K562 (cell line): ENCODE measurements around the gene EVA1B. TPM values are rescaled to one million over a fixed set of nuclear protein-coding genes. Genes with fewer than 3 reads are reported as not detected.

Experiments
- ATAC-seq: fragments of 200-7000 bp; cut with Tn5 transposase; 3 replicates; pipeline ENCODE4 v1.9.1; 2020; ENCODE audit warnings: moderate library complexity
- BruUV-seq: library from RNA; stranded (reverse); fragments of 400-500 nt; replicated peaks from 2 replicates; lab custom pipeline; 2021; lab: Mats Ljungman, UMichigan
- CTCF ChIA-PET: fragments of 300-600 bp; formaldehyde crosslinking; extraction: SDS; loops from one replicate; lab custom pipeline; 2021; ENCODE audit warnings: low intra/inter-chr PET ratio; lab: Yijun Ruan, JAX
- POLR2A ChIA-PET: fragments of 300-600, 350-650 bp; sonication (Branson Sonifier 250); formaldehyde crosslinking; extraction: SDS; loops from one replicate; lab custom pipeline; 2021; ENCODE audit warnings: antibody characterized with exemption, inconsistent platforms; lab: Yijun Ruan, JAX
- DNase-seq, 4 experiments: peaks; one replicate each; pipeline versions ENCODE4 v3.0.0 to v3.0.0-alpha.2; 2011 to 2018; ENCODE audit warnings: low spot score in 3 of 4, mixed read lengths in 3 of 4; ENCODE audit errors: extremely low read depth in 1 of 4
- FAIRE-seq: peaks from 2 replicates; lab custom pipeline; 2011; peaks lifted over from hg19 to GRCh38; lab: Jason Lieb, UNC
- H2AFZ ChIP-seq: 2 replicates; pipeline ENCODE4 v1.6.0; 2011; ENCODE audit warnings: low read depth, low read length, control low read depth, inconsistent platforms
- H3K27ac ChIP-seq: fragments of 200-600 bp; 3 replicates; pipeline ENCODE4 v1.8.0; 2011; ENCODE audit warnings: low read depth, mild to moderate bottlenecking, control low read depth, inconsistent platforms, low read length, moderate library complexity, mixed read lengths; ENCODE audit errors: extremely low read depth
- H3K27me3 ChIP-seq, 2 experiments: fragments of 300-600 bp in 1 of 2; 2 replicates in 1 of 2; 3 replicates in 1 of 2; pipeline versions ENCODE4 v1.6.0 to v1.8.0; 2011; ENCODE audit warnings: inconsistent platforms in 2 of 2, low read length in 2 of 2, mild to moderate bottlenecking in 1 of 2, mixed read lengths in 1 of 2, moderate library complexity in 1 of 2; ENCODE audit not compliant: control insufficient read depth in 2 of 2, insufficient read depth in 2 of 2
- H3K36me3 ChIP-seq: fragments of 300-600 bp; 3 replicates; pipeline ENCODE4 v1.8.0; 2011; ENCODE audit warnings: mild to moderate bottlenecking, low read length, inconsistent platforms; ENCODE audit not compliant: control insufficient read depth, insufficient read depth
- H3K4me1 ChIP-seq, 2 experiments: fragments of 200-600 bp in 1 of 2; replicated peaks in 1 of 2; 2 replicates in 1 of 2; 3 replicates in 1 of 2; pipeline versions ENCODE4 v1.5.1 to v1.8.0; 2011; ENCODE audit warnings: inconsistent platforms in 2 of 2, low read length in 2 of 2, mild to moderate bottlenecking in 1 of 2, mixed read lengths in 1 of 2, moderate library complexity in 1 of 2; ENCODE audit not compliant: control insufficient read depth in 2 of 2, insufficient read depth in 2 of 2
- H3K4me2 ChIP-seq: 2 replicates; pipeline ENCODE4 v1.6.1; 2011; ENCODE audit warnings: low read length, control low read depth, inconsistent platforms, mixed read lengths; ENCODE audit not compliant: insufficient read depth
- H3K4me3 ChIP-seq: fragments of 200-600 bp; sonication (generic), shearing (Covaris generic); 2 replicates; pipeline ENCODE4 v1.5.1; 2016; ENCODE audit warnings: control low read depth, inconsistent platforms
- H3K79me2 ChIP-seq: fragments of 200-600 bp; 3 replicates; pipeline ENCODE4 v1.8.0; 2011; ENCODE audit warnings: low read length, inconsistent platforms; ENCODE audit not compliant: control insufficient read depth, insufficient read depth
- H3K9ac ChIP-seq, 2 experiments: 2 replicates each; pipeline versions ENCODE4 v1.6.0 to v1.6.1; 2011; ENCODE audit warnings: low read depth in 2 of 2, low read length in 2 of 2, control low read depth in 1 of 2, inconsistent platforms in 1 of 2, mild to moderate bottlenecking in 1 of 2, mixed read lengths in 1 of 2; ENCODE audit not compliant: insufficient read depth in 1 of 2
- H3K9me1 ChIP-seq: one replicate; pipeline ENCODE4 v1.6.0; 2011; ENCODE audit warnings: inconsistent platforms, mild to moderate bottlenecking, low read length, moderate library complexity; ENCODE audit not compliant: control insufficient read depth, insufficient read depth
- H3K9me3 ChIP-seq: replicated peaks from 2 replicates; pipeline ENCODE4 v1.5.1; 2011; ENCODE audit warnings: low read depth, low read length, inconsistent platforms; ENCODE audit not compliant: control insufficient read depth, insufficient read depth
- H4K20me1 ChIP-seq: replicated peaks from 2 replicates; pipeline ENCODE4 v1.6.1; 2011; ENCODE audit warnings: low read length, inconsistent platforms, mixed read lengths; ENCODE audit not compliant: control insufficient read depth, insufficient read depth
- ASH1L ChIP-seq: fragments of 450-650 bp; IDR thresholded peaks from 2 replicates; pipeline ENCODE4 v1.6.1; 2018; ENCODE audit warnings: borderline replicate concordance, mild to moderate bottlenecking, low read depth; ENCODE audit not compliant: partially characterized antibody
- CREM ChIP-seq: IDR thresholded peaks from 2 replicates; pipeline ENCODE4 v1.6.1; 2014; ENCODE audit warnings: antibody characterized with exemption, low read depth
- EGR1 ChIP-seq: fragments of 450-650 bp; conservative IDR thresholded peaks from 2 replicates; pipeline ENCODE4 v1.6.1; 2017; ENCODE audit warnings: mild to moderate bottlenecking
- POLR2G ChIP-seq: fragments of 200-400 bp; formaldehyde crosslinking; IDR thresholded peaks from 2 replicates; pipeline ENCODE4 v1.6.1; 2017; ENCODE audit warnings: low read depth, mild to moderate bottlenecking, antibody characterized with exemption, low read length, moderate library complexity
- SAFB ChIP-seq: fragments of 200-400 bp; formaldehyde crosslinking; IDR thresholded peaks from 2 replicates; pipeline ENCODE4 v1.6.1; 2017; ENCODE audit warnings: low read depth, low read length, borderline replicate concordance
- ZNF274 ChIP-seq: IDR thresholded peaks from 2 replicates; pipeline ENCODE4 v1.6.1; 2011; ENCODE audit warnings: low read depth, mild to moderate bottlenecking, low read length, moderate library complexity, borderline replicate concordance
- ZNF444 ChIP-seq: fragments of 250-450 bp; sonication (Bioruptor Pico); IDR thresholded peaks from 2 replicates; pipeline ENCODE4 v1.4.0; 2020; ENCODE audit warnings: mild to moderate bottlenecking, moderate library complexity
- WGBS: fragments of 100-300 bp; shearing (Covaris generic); methylation state at CpG from one replicate; pipeline ENCODE4 v1.1.6; 2016; ENCODE audit warnings: low coverage, mixed read lengths; ENCODE audit not compliant: insufficient coverage; ENCODE audit errors: missing lambda C conversion rate; 5-methylcytosine and 5-hydroxymethylcytosine counted together
- in situ Hi-C: fragments of 300-500 bp; cut with MboI; formaldehyde crosslinking; loops from 4 replicates; pipeline ENCODE4 v1.15.0; 2018; ENCODE audit warnings: inconsistent platforms, mixed read lengths
- intact Hi-C: fragments of 100-400 bp; cut with micrococcal nuclease; formaldehyde crosslinking; loops from 2 replicates; pipeline ENCODE4 v1.14.2; 2022
- polyA plus RNA-seq, 8 experiments: library from polyadenylated mRNA; depleted of rRNA in 4 of 8; stranded (reverse) in 5 of 8; unstranded in 3 of 8; fragments of >200 nt; fragmentation: Nextera tagmentation in 2 of 8; fragmentation: Illumina TruSeq in 1 of 8; extraction: Ambion mirVana in 2 of 8; extraction: Trizol in 1 of 8; gene quantifications; 2 replicates each; pipeline versions ENCODE4 v1.2.1 to v1.2.3, GENCODE V29; 2011 to 2014; ENCODE audit warnings: inconsistent platforms in 1 of 8, missing spikeins in 1 of 8
- total RNA-seq, 7 experiments: library from RNA; depleted of rRNA in 6 of 7; stranded (reverse); fragments of >200 nt in 6 of 7; fragmentation: Illumina TruSeq in 2 of 7; extraction: Trizol in 2 of 7; gene quantifications; 2 replicates each; pipeline versions ENCODE4 v1.2.1 to v1.2.3, GENCODE V29; 2011 to 2021; ENCODE audit warnings: low replicate concordance in 1 of 7
- TF ChIP-seq, protein P1 (sequence below): fragments of 250-450 bp; sonication (Bioruptor Pico); IDR thresholded peaks from 2 replicates; pipeline ENCODE4 v1.4.0; 2020; ENCODE audit warnings: mild to moderate bottlenecking, moderate library complexity
- TF ChIP-seq, protein P2 (sequence below): IDR thresholded peaks from 2 replicates; pipeline ENCODE4 v1.6.1; 2016; ENCODE audit warnings: missing genetic modification characterization, missing compliant biosample characterization

The EVA1B gene
- total and polyA plus RNA-seq, 9 of the 15 experiments (the other 6 are each of a cell fraction or from before 2014, with no cell fraction given), result 0.08 to 65.7 (median 2.4) TPM

DNA sequence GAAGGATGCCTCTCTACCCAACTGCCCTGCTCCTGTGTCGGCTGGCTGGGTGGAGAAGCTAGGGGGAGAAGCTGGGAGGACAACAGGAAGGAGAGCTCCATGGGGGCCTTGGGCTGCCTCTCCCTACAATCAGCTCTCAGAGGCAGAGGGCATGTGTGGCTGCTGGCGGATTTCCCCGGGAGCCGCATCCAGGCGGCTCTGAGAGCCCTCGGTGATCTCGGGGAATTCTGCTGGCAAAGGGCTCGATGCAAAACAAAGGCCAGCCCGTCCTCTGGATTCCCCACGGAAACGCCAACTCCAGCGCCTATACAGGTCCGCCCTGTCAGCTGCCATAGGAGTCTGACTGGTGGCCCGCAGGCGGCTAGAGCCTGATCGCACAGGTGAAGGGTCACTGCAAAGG, 26.4 kb upstream of the EVA1B start:
- Histone ChIP-seq H3K4me1 (peaks cover 5 to 16% of the 10 kb centered on the region in 2 experiments; a peak in 4 of 5 replicates), H3K9me1 (no peaks in the 10 kb centered on the region), H3K27ac (no peak overlapping the region), H3K79me2 (no peaks in the 10 kb centered on the region), H3K9me3 (no peaks in the 10 kb centered on the region), H3K9ac (peak overlapping the region in 1 of 2 experiments; percentile 43; a peak in 2 of 4 replicates), H4K20me1 (peaks cover 9% of the 10 kb centered on the region; the same call in 1 of the 2 replicates), H3K27me3 (no peaks in the 10 kb centered on the region), H3K4me2 (no peak overlapping the region), H2AFZ (no peak overlapping the region), H3K36me3 (peaks cover 90% of the 10 kb centered on the region; the same call in 2 of the 3 replicates), H3K4me3 (no peak overlapping the region)
- FAIRE-seq (no peak), DNase-seq (no peak), ATAC-seq (no peak)
- in situ Hi-C loops, result loop anchor here (5.0 kb wide), 1 partner anchor 72 kb away; no protein-coding TSS in a partner anchor
- CTCF ChIA-PET, result no interaction called here
- TF ChIP-seq POLR2G, result peak; percentile 51
- no peak for TF ChIP-seq CREM
- POLR2A ChIA-PET, result interaction anchor here (1.6 kb wide), 1 partner anchor 9 kb away, joined by 5 read pairs; no protein-coding TSS in a partner anchor
- 94% methylated on average over 15 of the region's 16 CpGs for WGBS
- intact Hi-C loops, result no loop called here
- no TSS peak for BruUV-seq

DNA sequence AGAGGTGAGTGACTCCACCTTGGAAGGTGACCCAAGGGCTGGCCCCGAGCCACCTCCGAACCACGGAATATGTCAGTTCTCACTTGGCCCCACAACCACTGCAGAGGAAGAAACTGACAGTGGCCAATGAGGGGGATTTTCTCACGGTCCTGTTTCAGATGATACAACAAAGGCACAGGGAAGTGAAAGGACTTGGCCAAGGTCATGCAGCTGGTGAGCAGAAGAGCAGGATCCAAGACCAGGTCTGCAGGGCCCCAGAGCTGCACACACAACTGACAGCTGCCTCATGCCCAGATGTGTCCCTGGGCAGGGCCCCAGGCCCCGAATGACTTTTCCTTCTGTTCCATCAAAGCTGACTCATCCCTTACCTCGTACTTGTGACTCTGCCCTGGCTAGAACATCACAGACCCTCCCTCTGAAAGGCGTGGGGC, 25.8 kb upstream of the EVA1B start:
- no peak for FAIRE-seq
- Histone ChIP-seq H3K4me3 (no peak overlapping the region), H3K9me3 (no peaks in the 10 kb centered on the region), H3K9me1 (no peaks in the 10 kb centered on the region), H3K79me2 (no peaks in the 10 kb centered on the region)
- CTCF ChIA-PET, result no interaction called here
- in situ Hi-C loops, result loop anchor here (5.0 kb wide), 1 partner anchor 73 kb away; no protein-coding TSS in a partner anchor
- no peak for DNase-seq
- TF ChIP-seq SAFB (no peak), EGR1 (no peak), ZNF274 (no peak), ZNF444 (CRISPR knock-in tag) (no peak), ASH1L (no peak)
- TF ChIP-seq, protein P1, sequence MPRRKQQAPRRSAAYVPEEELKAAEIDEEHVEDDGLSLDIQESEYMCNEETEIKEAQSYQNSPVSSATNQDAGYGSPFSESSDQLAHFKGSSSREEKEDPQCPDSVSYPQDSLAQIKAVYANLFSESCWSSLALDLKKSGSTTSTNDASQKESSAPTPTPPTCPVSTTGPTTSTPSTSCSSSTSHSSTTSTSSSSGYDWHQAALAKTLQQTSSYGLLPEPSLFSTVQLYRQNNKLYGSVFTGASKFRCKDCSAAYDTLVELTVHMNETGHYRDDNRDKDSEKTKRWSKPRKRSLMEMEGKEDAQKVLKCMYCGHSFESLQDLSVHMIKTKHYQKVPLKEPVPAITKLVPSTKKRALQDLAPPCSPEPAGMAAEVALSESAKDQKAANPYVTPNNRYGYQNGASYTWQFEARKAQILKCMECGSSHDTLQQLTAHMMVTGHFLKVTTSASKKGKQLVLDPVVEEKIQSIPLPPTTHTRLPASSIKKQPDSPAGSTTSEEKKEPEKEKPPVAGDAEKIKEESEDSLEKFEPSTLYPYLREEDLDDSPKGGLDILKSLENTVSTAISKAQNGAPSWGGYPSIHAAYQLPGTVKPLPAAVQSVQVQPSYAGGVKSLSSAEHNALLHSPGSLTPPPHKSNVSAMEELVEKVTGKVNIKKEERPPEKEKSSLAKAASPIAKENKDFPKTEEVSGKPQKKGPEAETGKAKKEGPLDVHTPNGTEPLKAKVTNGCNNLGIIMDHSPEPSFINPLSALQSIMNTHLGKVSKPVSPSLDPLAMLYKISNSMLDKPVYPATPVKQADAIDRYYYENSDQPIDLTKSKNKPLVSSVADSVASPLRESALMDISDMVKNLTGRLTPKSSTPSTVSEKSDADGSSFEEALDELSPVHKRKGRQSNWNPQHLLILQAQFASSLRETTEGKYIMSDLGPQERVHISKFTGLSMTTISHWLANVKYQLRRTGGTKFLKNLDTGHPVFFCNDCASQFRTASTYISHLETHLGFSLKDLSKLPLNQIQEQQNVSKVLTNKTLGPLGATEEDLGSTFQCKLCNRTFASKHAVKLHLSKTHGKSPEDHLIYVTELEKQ, result no peak
- TF ChIP-seq, protein P2, sequence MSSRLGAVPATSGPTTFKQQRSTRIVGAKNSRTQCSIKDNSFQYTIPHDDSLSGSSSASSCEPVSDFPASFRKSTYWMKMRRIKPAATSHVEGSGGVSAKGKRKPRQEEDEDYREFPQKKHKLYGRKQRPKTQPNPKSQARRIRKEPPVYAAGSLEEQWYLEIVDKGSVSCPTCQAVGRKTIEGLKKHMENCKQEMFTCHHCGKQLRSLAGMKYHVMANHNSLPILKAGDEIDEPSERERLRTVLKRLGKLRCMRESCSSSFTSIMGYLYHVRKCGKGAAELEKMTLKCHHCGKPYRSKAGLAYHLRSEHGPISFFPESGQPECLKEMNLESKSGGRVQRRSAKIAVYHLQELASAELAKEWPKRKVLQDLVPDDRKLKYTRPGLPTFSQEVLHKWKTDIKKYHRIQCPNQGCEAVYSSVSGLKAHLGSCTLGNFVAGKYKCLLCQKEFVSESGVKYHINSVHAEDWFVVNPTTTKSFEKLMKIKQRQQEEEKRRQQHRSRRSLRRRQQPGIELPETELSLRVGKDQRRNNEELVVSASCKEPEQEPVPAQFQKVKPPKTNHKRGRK (tag), result no peak
- TF ChIP-seq, all 486 proteins: peak for 0
- Histone ChIP-seq H2AFZ (no peak overlapping the region), H3K4me2 (no peak overlapping the region), H3K27ac (no peak overlapping the region), H3K4me1 (peaks cover 5 to 18% of the 10 kb centered on the region in 2 experiments; a peak in 4 of 5 replicates), H3K36me3 (peaks cover 90% of the 10 kb centered on the region; the same call in 2 of the 3 replicates), H3K27me3 (no peaks in the 10 kb centered on the region), H3K9ac (peak overlapping the region in 1 of 2 experiments; percentile 77; a peak in 2 of 4 replicates), H4K20me1 (peaks cover 9% of the 10 kb centered on the region; the same call in 1 of the 2 replicates)
- 71% methylated on average over 7 of the region's 7 CpGs for whole genome bisulfite sequencing
- intact Hi-C loops, result no loop called here
- no TSS peak for BruUV-seq
- POLR2A ChIA-PET, result interaction anchor here (0.5 to 0.9 kb wide), 2 partner anchors 17 to 42 kb away, joined by 4 read pairs; no protein-coding TSS in a partner anchor
- no peak for ATAC-seq
